ENCODE results near the gene RNU6-7. TPM values are rescaled to one million over a fixed set of nuclear protein-coding genes. Genes with fewer than 3 reads are reported as not detected.

RNU6-7 gene
- not detected for polyA plus RNA-seq (ENCODE audit: insufficient read length in 4 of 4)

- DNase-seq (ENCODE audit: low read depth in 4 of 4, low spot score in 3 of 4), result peak; percentile 33 to 70 (median 52)
These were observed at the start of gene RNU6-7 for GRCh38 chr14:32201816-32202490. Gene RNU6-7, plus strand, starts transcription at chr14:32202045.

- DNase-seq (ENCODE audit: low read depth in 4 of 4, low spot score in 3 of 4), result no peak
These were observed 35.8 kb upstream of the RNU6-7 start for GRCh38 chr14:32166029-32166428.

GRCh38 chr14:32166924-32167323 lies 34.9 kb upstream of the RNU6-7 start:
- no peak for DNase-seq (ENCODE audit: low read depth in 4 of 4, low spot score in 3 of 4)

- no peak for DNase-seq (ENCODE audit: low read depth in 4 of 4, low spot score in 3 of 4)
These were observed 33.9 kb upstream of the RNU6-7 start for GRCh38 chr14:32167907-32168306.

GRCh38 chr14:32169191-32169590 lies 32.7 kb upstream of the RNU6-7 start:
- no peak for DNase-seq (ENCODE audit: low read depth in 4 of 4, low spot score in 3 of 4)

GRCh38 chr14:32171469-32171868 lies 30.4 kb upstream of the RNU6-7 start:
- DNase-seq (ENCODE audit: low read depth in 4 of 4, low spot score in 3 of 4), result no peak

- DNase-seq (ENCODE audit: low read depth in 4 of 4, low spot score in 3 of 4), result peak in 1 of 4 donors; percentile 2
These were observed 18.4 kb upstream of the RNU6-7 start for GRCh38 chr14:32183151-32184058.

- no peak for DNase-seq (ENCODE audit: low read depth in 4 of 4, low spot score in 3 of 4)
These were observed 16.7 kb upstream of the RNU6-7 start for GRCh38 chr14:32185097-32185496.

GRCh38 chr14:32186248-32186647 lies 15.6 kb upstream of the RNU6-7 start:
- no peak for DNase-seq (ENCODE audit: low read depth in 4 of 4, low spot score in 3 of 4)

- DNase-seq (ENCODE audit: low read depth in 4 of 4, low spot score in 3 of 4), result no peak
These were observed 12.0 kb upstream of the RNU6-7 start for GRCh38 chr14:32189811-32190210.

GRCh38 chr14:32190673-32191072 lies 11.2 kb upstream of the RNU6-7 start:
- no peak for DNase-seq (ENCODE audit: low read depth in 4 of 4, low spot score in 3 of 4)

GRCh38 chr14:32192712-32193373 lies 9.0 kb upstream of the RNU6-7 start:
- no peak for DNase-seq (ENCODE audit: low read depth in 4 of 4, low spot score in 3 of 4)

GRCh38 chr14:32193532-32193931 lies 8.3 kb upstream of the RNU6-7 start:
- no peak for DNase-seq (ENCODE audit: low read depth in 4 of 4, low spot score in 3 of 4)

- no peak for DNase-seq (ENCODE audit: low read depth in 4 of 4, low spot score in 3 of 4)
These were observed 6.2 kb upstream of the RNU6-7 start for GRCh38 chr14:32195636-32196035.

- no peak for DNase-seq (ENCODE audit: low read depth in 4 of 4, low spot score in 3 of 4)
These were observed 3.9 kb upstream of the RNU6-7 start for GRCh38 chr14:32197919-32198318.

GRCh38 chr14:32200368-32201192 lies 1.3 kb upstream of the RNU6-7 start:
- no peak for DNase-seq (ENCODE audit: low read depth in 4 of 4, low spot score in 3 of 4)

- peak; percentile 66 to 77 (median 70) for DNase-seq (ENCODE audit: low read depth in 4 of 4, low spot score in 3 of 4)
These were observed 541 bp upstream of the RNU6-7 start for GRCh38 chr14:32201193-32201815.

- peak in 3 of 4 donors; percentile 20 to 50 (median 28) for DNase-seq (ENCODE audit: low read depth in 4 of 4, low spot score in 3 of 4)
These were observed 699 bp downstream of the RNU6-7 start for GRCh38 chr14:32202491-32202997.

GRCh38 chr14:32202998-32203882 lies 1.4 kb downstream of the RNU6-7 start, which contains the start of gene RNU6-8:
Gene RNU6-8, minus strand, starts transcription at chr14:32203269.
- DNase-seq (ENCODE audit: low read depth in 4 of 4, low spot score in 3 of 4), result peak; percentile 85 to 87 (median 87)

Data from left renal pelvis (tissue), 4 donors.